ENCODE results near the gene TRPM3.

Gene TRPM3

GRCh38 chr9:70486127-70486526 lies 635.3 kb downstream of the TRPM3 start:
- no peak for DNase-seq (ENCODE audit: low read depth in 2 of 2)

- DNase-seq (ENCODE audit: low read depth in 2 of 2): no peak
Observed at GRCh38 chr9:70485273-70485858, 636.1 kb downstream of the TRPM3 start.

GRCh38 chr9:70484232-70485130 lies 636.9 kb downstream of the TRPM3 start:
- DNase-seq (ENCODE audit: low read depth in 2 of 2): no peak

GRCh38 chr9:70481471-70481870 lies 640.0 kb downstream of the TRPM3 start:
- no peak for DNase-seq (ENCODE audit: low read depth in 2 of 2)

- DNase-seq (ENCODE audit: low read depth in 2 of 2): no peak
Observed at GRCh38 chr9:70480405-70480980, 640.9 kb downstream of the TRPM3 start.

- no peak for DNase-seq (ENCODE audit: low read depth in 2 of 2)
Observed at GRCh38 chr9:70479880-70480291, 641.5 kb downstream of the TRPM3 start.

All from stimulated activated CD8-positive, alpha-beta memory T cell treated with anti-CD3 and anti-CD28 coated beads, Interleukin-2, amount 100 ng/mL, for 1 hour (primary cell).